ENCODE data around the gene MYO3B.
"Not testable (repeated sequence)": the region's sequence is repeated elsewhere in the genome, so short reads cannot be mapped to it uniquely, and the experiment has no call there.

The MYO3B gene

GRCh38 chr2:170420961-170421687 is 243.2 kb downstream of the MYO3B start:
- DNase-seq: no peak

GRCh38 chr2:170423919-170424318 is 246.0 kb downstream of the MYO3B start:
- in situ Hi-C loops (cut with MboI; ENCODE audit: low pct_unique_long_range_greater_than_20kb, low sequenced_read_pairs): loop anchor here (25.0 kb wide), 1 partner anchor 388 kb away; the partner anchor contains the start of gene GAD1

More at GRCh38 chr2:170420961-170421687, 243.2 kb downstream of the MYO3B start:
- in situ Hi-C loops (cut with MboI; ENCODE audit: low pct_unique_long_range_greater_than_20kb, low sequenced_read_pairs): loop anchor here (25.0 kb wide), 1 partner anchor 391 kb away; the partner anchor contains the start of gene GAD1

GRCh38 chr2:170425281-170425751 is 247.4 kb downstream of the MYO3B start:
- in situ Hi-C loops (cut with MboI; ENCODE audit: low pct_unique_long_range_greater_than_20kb, low sequenced_read_pairs): no loop called here
- no peak for DNase-seq

More at GRCh38 chr2:170423919-170424318, 246.0 kb downstream of the MYO3B start:
- no peak for DNase-seq

- no peak for DNase-seq
- in situ Hi-C loops (cut with MboI; ENCODE audit: low pct_unique_long_range_greater_than_20kb, low sequenced_read_pairs): no loop called here
Measured at GRCh38 chr2:170428868-170429267, 250.9 kb downstream of the MYO3B start.

GRCh38 chr2:170432823-170433222 is 254.9 kb downstream of the MYO3B start:
- no peak for DNase-seq
- in situ Hi-C loops (cut with MboI; ENCODE audit: low pct_unique_long_range_greater_than_20kb, low sequenced_read_pairs): no loop called here

GRCh38 chr2:170433448-170433847 is 255.5 kb downstream of the MYO3B start:
- no peak for DNase-seq

GRCh38 chr2:170434396-170434795 is 256.4 kb downstream of the MYO3B start:
- in situ Hi-C loops (cut with MboI; ENCODE audit: low pct_unique_long_range_greater_than_20kb, low sequenced_read_pairs); DNase-seq: not testable (repeated sequence)

More at GRCh38 chr2:170433448-170433847, 255.5 kb downstream of the MYO3B start:
- in situ Hi-C loops (cut with MboI; ENCODE audit: low pct_unique_long_range_greater_than_20kb, low sequenced_read_pairs): no loop called here

- no peak for DNase-seq
- in situ Hi-C loops (cut with MboI; ENCODE audit: low pct_unique_long_range_greater_than_20kb, low sequenced_read_pairs): no loop called here
Measured at GRCh38 chr2:170434900-170435621, 257.1 kb downstream of the MYO3B start.

- no peak for DNase-seq
- in situ Hi-C loops (cut with MboI; ENCODE audit: low pct_unique_long_range_greater_than_20kb, low sequenced_read_pairs): no loop called here
Measured at GRCh38 chr2:170436077-170436943, 258.4 kb downstream of the MYO3B start.

- in situ Hi-C loops (cut with MboI; ENCODE audit: low pct_unique_long_range_greater_than_20kb, low sequenced_read_pairs): no loop called here
Measured at GRCh38 chr2:170446078-170446477, 268.1 kb downstream of the MYO3B start.

DNA sequence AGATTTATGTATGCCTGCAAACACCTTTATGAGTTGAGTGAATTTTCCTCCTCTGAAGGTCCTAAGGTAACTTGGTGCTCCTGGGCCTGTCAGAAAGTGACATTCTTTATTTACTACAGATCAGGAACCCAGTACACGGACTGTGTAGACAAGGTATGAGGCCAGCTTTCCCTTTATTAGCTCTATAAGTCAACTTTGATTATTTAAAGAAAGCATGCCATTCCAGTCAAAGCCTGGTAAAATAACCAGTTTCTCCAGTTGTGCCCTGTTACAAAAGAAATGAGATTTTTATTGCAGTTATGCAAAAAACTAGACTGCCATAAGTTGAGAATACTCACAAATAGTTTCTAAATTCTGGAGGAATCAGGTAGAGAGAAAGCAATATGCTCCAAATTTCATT is 271.1 kb downstream of the MYO3B start:
- in situ Hi-C loops (cut with MboI; ENCODE audit: low pct_unique_long_range_greater_than_20kb, low sequenced_read_pairs): no loop called here
- DNase-seq: no peak

More at GRCh38 chr2:170446078-170446477, 268.1 kb downstream of the MYO3B start:
- DNase-seq: no peak

DNA sequence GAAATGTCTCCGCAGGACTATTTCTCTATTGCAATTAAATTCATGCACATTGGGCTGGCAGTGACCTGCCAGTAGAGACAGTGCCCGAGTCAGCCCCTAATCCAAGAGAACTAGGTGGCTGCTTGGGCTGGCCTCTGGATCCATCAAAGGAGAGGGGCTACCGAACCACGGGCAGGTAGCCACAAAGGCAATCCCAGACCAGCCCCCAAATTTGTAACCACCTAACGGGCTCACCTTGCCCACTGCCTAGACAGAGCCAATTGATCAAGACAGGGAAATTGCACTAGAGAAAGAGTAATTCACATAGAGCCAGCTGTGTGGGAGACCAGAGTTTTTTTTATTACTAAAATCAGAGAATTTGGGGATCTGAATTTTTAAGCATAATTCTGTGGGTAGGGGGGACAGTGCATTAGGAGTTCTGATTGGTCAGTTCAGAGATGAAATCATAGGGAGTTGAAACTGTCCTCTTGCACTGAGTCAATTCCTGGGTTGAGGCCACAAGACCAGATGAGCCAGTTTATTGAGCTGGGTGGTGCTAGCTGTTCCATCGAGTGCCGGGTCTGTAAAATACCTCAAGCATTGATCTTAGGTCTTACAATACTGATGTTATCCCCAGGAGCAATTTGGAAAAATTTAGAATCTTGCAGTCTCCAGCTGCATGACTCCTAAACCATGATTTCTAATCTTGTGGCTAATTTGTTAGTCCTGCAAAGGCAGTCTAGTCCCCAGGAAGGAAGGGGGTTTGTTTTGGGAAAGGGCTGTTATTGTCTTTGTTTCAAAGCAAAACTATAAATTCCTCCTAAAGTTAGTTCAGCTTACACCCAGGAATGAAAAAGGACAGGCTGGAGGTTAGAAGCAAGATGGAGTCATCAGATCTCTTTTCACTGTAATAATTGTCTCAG is 276.8 kb downstream of the MYO3B start:
- in situ Hi-C loops (cut with MboI; ENCODE audit: low pct_unique_long_range_greater_than_20kb, low sequenced_read_pairs): no loop called here

GRCh38 chr2:170455617-170456426 is 277.9 kb downstream of the MYO3B start:
- DNase-seq: no peak
- in situ Hi-C loops (cut with MboI; ENCODE audit: low pct_unique_long_range_greater_than_20kb, low sequenced_read_pairs): no loop called here

More for the DNA sequence above, 276.8 kb downstream of the MYO3B start:
- DNase-seq: no peak

GRCh38 chr2:170456914-170457313 is 279.0 kb downstream of the MYO3B start:
- in situ Hi-C loops (cut with MboI; ENCODE audit: low pct_unique_long_range_greater_than_20kb, low sequenced_read_pairs): no loop called here

DNA sequence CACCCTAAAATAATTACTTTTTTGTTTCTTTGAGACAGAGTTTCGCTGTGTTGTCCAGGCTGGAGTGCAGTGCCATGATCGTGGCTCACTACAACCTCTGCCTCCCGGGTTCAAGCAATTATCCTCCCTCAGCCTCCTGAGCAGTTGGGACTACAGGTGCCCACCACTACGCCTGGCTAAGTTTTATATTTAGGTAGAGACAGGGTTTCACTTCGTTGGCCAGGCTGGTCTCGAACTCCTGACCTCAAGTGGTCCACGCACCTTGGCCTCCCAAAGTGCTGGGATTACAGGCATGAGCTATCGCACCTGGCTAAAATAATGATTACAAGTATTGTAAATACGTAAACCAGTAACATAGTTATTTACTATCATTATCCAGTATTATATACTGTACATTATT is 279.8 kb downstream of the MYO3B start:
- in situ Hi-C loops (cut with MboI; ENCODE audit: low pct_unique_long_range_greater_than_20kb, low sequenced_read_pairs): no loop called here

More at GRCh38 chr2:170456914-170457313, 279.0 kb downstream of the MYO3B start:
- DNase-seq: no peak

DNA sequence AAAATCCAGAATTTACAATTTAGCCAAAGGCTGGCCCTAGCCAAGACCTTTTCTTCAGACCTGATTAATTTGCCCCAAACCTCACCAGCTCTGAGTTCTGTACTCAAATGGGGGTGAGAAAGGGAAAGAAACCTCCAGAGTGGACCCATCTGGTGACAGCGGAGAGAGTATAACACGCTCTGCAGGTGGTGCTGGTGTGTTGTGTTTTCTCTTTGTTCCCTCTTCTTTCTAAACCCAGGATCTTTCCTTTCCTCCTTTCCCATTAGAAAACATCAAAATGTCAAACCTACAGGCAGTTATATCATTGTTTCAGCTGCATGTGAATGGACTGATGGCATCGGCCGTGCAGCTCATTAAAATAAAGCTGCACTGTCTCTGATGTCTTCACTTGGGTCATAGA is 283.9 kb downstream of the MYO3B start:
- no peak for DNase-seq
- in situ Hi-C loops (cut with MboI; ENCODE audit: low pct_unique_long_range_greater_than_20kb, low sequenced_read_pairs): no loop called here

More for the DNA sequence above, 279.8 kb downstream of the MYO3B start:
- DNase-seq: no peak

- in situ Hi-C loops (cut with MboI; ENCODE audit: low pct_unique_long_range_greater_than_20kb, low sequenced_read_pairs): no loop called here
- no peak for DNase-seq
Measured at GRCh38 chr2:170462433-170463205, 284.7 kb downstream of the MYO3B start.

Measured in KBM-7 (cell line).